H1 (cell line): ENCODE measurements around the gene MYL11. TPM values are rescaled to one million over a fixed set of nuclear protein-coding genes. Genes with fewer than 3 reads are reported as not detected.

Source experiments
- CTCF ChIA-PET: fragments of 300-600 bp; sonication (Branson Sonifier 250); formaldehyde crosslinking; loops from one replicate; lab custom pipeline; 2021; ENCODE audit not compliant: partially characterized antibody; lab: Charles Lee
- POLR2A ChIA-PET: fragments of 300-600 bp; sonication (Branson Sonifier 250); formaldehyde crosslinking; loops from one replicate; lab custom pipeline; 2021; ENCODE audit warnings: inconsistent platforms; ENCODE audit not compliant: partially characterized antibody; lab: Charles Lee
- DNase-seq, 2 experiments: peaks; one replicate each; pipeline versions ENCODE4 v3.0.0 to v3.0.0-alpha.2; 2010 to 2022; ENCODE audit warnings: low spot score in 2 of 2, low read depth in 1 of 2, mixed read lengths in 1 of 2
- FAIRE-seq: peaks from 2 replicates; lab custom pipeline; 2011; peaks lifted over from hg19 to GRCh38; lab: Jason Lieb, UNC
- H2AFZ ChIP-seq: 2 replicates; pipeline ENCODE4 v1.8.1; 2012; ENCODE audit warnings: low read length, inconsistent platforms
- H2AK5ac ChIP-seq: 2 replicates; pipeline ENCODE4 v1.6.1; 2013; ENCODE audit warnings: low read depth, low read length
- H2BK120ac ChIP-seq: replicated peaks from 2 replicates; pipeline ENCODE3; 2013; ENCODE audit warnings: low read depth, low read length, inconsistent platforms
- H2BK12ac ChIP-seq: 2 replicates; pipeline ENCODE4 v1.6.1; 2013; ENCODE audit warnings: low read depth, low read length
- H2BK15ac ChIP-seq: 2 replicates; pipeline ENCODE4 v1.6.1; 2013; ENCODE audit warnings: low read length
- H2BK20ac ChIP-seq: 2 replicates; pipeline ENCODE4 v1.6.1; 2013; ENCODE audit warnings: low read length
- H2BK5ac ChIP-seq: 2 replicates; pipeline ENCODE4 v1.6.1; 2013; ENCODE audit warnings: low read depth, low read length
- H3K14ac ChIP-seq: 2 replicates; pipeline ENCODE4 v1.6.1; 2013; ENCODE audit warnings: inconsistent platforms; ENCODE audit not compliant: insufficient read length
- H3K18ac ChIP-seq: 2 replicates; pipeline ENCODE4 v1.6.1; 2013; ENCODE audit warnings: low read length; ENCODE audit errors: extremely low read depth
- H3K23ac ChIP-seq: 2 replicates; pipeline ENCODE4 v1.6.1; 2013; ENCODE audit warnings: inconsistent platforms; ENCODE audit not compliant: insufficient read length
- H3K23me2 ChIP-seq: 2 replicates; pipeline ENCODE4 v1.6.1; 2013; ENCODE audit warnings: low read depth, low read length
- H3K27ac ChIP-seq: 2 replicates; pipeline ENCODE4 v1.6.1; 2011; ENCODE audit warnings: low read depth, low read length, inconsistent platforms
- H3K27me3 ChIP-seq, 4 experiments: replicated peaks in 1 of 4; 1 replicate in 1 of 4; 2 replicates in 3 of 4; pipeline versions ENCODE4 v1.6.1 to v1.8.1; 2011 to 2013; ENCODE audit warnings: low read length in 3 of 4, mild to moderate bottlenecking in 3 of 4, inconsistent platforms in 2 of 4, mixed read lengths in 2 of 4, moderate library complexity in 1 of 4; ENCODE audit not compliant: control insufficient read depth in 3 of 4, insufficient read depth in 3 of 4; ENCODE audit errors: extremely low read depth in 1 of 4
- H3K36me3 ChIP-seq, 4 experiments: 2 replicates each; pipeline versions ENCODE4 v1.6.1 to v1.8.1; 2011 to 2013; ENCODE audit warnings: mild to moderate bottlenecking in 4 of 4, low read length in 3 of 4, moderate library complexity in 2 of 4, control low read depth in 1 of 4, inconsistent platforms in 1 of 4; ENCODE audit not compliant: insufficient read depth in 4 of 4, control insufficient read depth in 2 of 4
- H3K4ac ChIP-seq: replicated peaks from 2 replicates; pipeline ENCODE3; 2013; ENCODE audit warnings: low read length, low read depth, mixed read lengths, inconsistent platforms; ENCODE audit not compliant: insufficient read length
- H3K4me1 ChIP-seq, 4 experiments: replicated peaks in 1 of 4; 1 replicate in 1 of 4; 2 replicates in 3 of 4; pipeline versions ENCODE4 v1.6.1 to v1.8.1; 2011 to 2013; ENCODE audit warnings: low read length in 3 of 4, inconsistent platforms in 2 of 4, mixed read lengths in 1 of 4; ENCODE audit not compliant: insufficient read depth in 4 of 4, control insufficient read depth in 3 of 4
- H3K4me2 ChIP-seq, 2 experiments: 2 replicates each; pipeline versions ENCODE4 v1.6.1 to v1.8.1; 2011 to 2013; ENCODE audit warnings: low read depth in 2 of 2, low read length in 2 of 2, control low read depth in 1 of 2, inconsistent platforms in 1 of 2, mild to moderate bottlenecking in 1 of 2; ENCODE audit not compliant: insufficient read depth in 1 of 2
- H3K4me3 ChIP-seq, 4 experiments: fragments of 200-600, 300-600 bp in 1 of 4; sonication (generic), shearing (Covaris generic), sonication (Bioruptor Twin) in 1 of 4; 2 replicates each; pipeline versions ENCODE4 v1.5.1 to v1.8.1; 2011 to 2016; ENCODE audit warnings: low read length in 4 of 4, low read depth in 3 of 4, control low read depth in 2 of 4, inconsistent platforms in 2 of 4, mild to moderate bottlenecking in 2 of 4, mixed read lengths in 1 of 4, moderate library complexity in 1 of 4; ENCODE audit not compliant: insufficient read depth in 2 of 4; ENCODE audit errors: extremely low read depth in 1 of 4
- H3K56ac ChIP-seq: replicated peaks from 2 replicates; pipeline ENCODE3; 2013; ENCODE audit warnings: low read depth, mild to moderate bottlenecking, mixed read lengths, low read length, inconsistent platforms; ENCODE audit not compliant: insufficient read length
- H3K79me1 ChIP-seq: 2 replicates; pipeline ENCODE4 v1.6.1; 2013; ENCODE audit warnings: low read depth, low read length, control low read depth
- H3K79me2 ChIP-seq, 2 experiments: 2 replicates each; pipeline versions ENCODE4 v1.6.1 to v1.8.1; 2012 to 2013; ENCODE audit warnings: low read length in 2 of 2, mild to moderate bottlenecking in 2 of 2, inconsistent platforms in 1 of 2; ENCODE audit not compliant: insufficient read depth in 2 of 2, control insufficient read depth in 1 of 2
- H3K9ac ChIP-seq, 4 experiments: replicated peaks in 1 of 4; 1 replicate in 1 of 4; 2 replicates in 3 of 4; pipeline versions ENCODE4 v1.6.1 to v1.8.1; 2011 to 2013; ENCODE audit warnings: low read depth in 3 of 4, low read length in 3 of 4, control low read depth in 2 of 4, mild to moderate bottlenecking in 2 of 4, moderate library complexity in 2 of 4, inconsistent platforms in 1 of 4; ENCODE audit errors: extremely low read depth in 1 of 4
- H3K9me3 ChIP-seq, 2 experiments: 2 replicates each; pipeline versions ENCODE4 v1.6.1 to v1.8.1; 2012 to 2013; ENCODE audit warnings: mild to moderate bottlenecking in 2 of 2, moderate library complexity in 2 of 2, control low read depth in 1 of 2, inconsistent platforms in 1 of 2, low read depth in 1 of 2, low read length in 1 of 2, mixed read lengths in 1 of 2; ENCODE audit not compliant: insufficient read depth in 2 of 2
- H4K20me1 ChIP-seq, 2 experiments: replicated peaks in 1 of 2; 2 replicates each; pipeline versions ENCODE3 to v1.8.1; 2011 to 2013; ENCODE audit warnings: inconsistent platforms in 2 of 2, low read length in 2 of 2, mild to moderate bottlenecking in 1 of 2; ENCODE audit not compliant: insufficient read depth in 2 of 2, control insufficient read depth in 1 of 2
- H4K5ac ChIP-seq: 2 replicates; pipeline ENCODE4 v1.6.1; 2013; ENCODE audit warnings: low read length, low read depth, mixed read lengths, inconsistent platforms; ENCODE audit not compliant: insufficient read length
- H4K8ac ChIP-seq: 2 replicates; pipeline ENCODE4 v1.8.0; 2013; ENCODE audit warnings: mild to moderate bottlenecking, moderate library complexity, low read length, inconsistent platforms; ENCODE audit not compliant: insufficient read depth; ENCODE audit errors: extremely low read depth
- H4K91ac ChIP-seq: replicated peaks from 2 replicates; pipeline ENCODE3; 2013; ENCODE audit warnings: low read length, mixed read lengths, inconsistent platforms; ENCODE audit not compliant: insufficient read length
- CHD2 ChIP-seq: IDR thresholded peaks from 2 replicates; pipeline ENCODE4 v1.6.1; 2012; ENCODE audit warnings: low read length, improper control_type of control experiment
- CTCF ChIP-seq, 3 experiments: IDR thresholded peaks; 1 replicate in 2 of 3; 2 replicates in 1 of 3; pipeline versions ENCODE4 v1.5.1 to v1.6.1; 2011; ENCODE audit warnings: low read length in 3 of 3, mild to moderate bottlenecking in 3 of 3, inconsistent platforms in 2 of 3, low read depth in 1 of 3, moderate library complexity in 1 of 3; ENCODE audit not compliant: insufficient read depth in 1 of 3; ENCODE audit errors: control extremely low read depth in 1 of 3
- RNF2 ChIP-seq: fragments of 200-900, 300-1000 bp; sonication (generic); IDR thresholded peaks from 2 replicates; pipeline ENCODE4 v1.7.1; 2016; ENCODE audit warnings: borderline replicate concordance, low read depth, mild to moderate bottlenecking, antibody characterized with exemption, low read length; ENCODE audit not compliant: poor library complexity, severe bottlenecking; ENCODE audit errors: missing control alignments
- SP1 ChIP-seq: IDR thresholded peaks from 2 replicates; pipeline ENCODE4 v1.6.1; 2011; ENCODE audit warnings: low read depth, low read length
- SP2 ChIP-seq: IDR thresholded peaks from 2 replicates; pipeline ENCODE4 v1.6.1; 2012; ENCODE audit warnings: mild to moderate bottlenecking, low read length, inconsistent platforms
- SRF ChIP-seq: IDR thresholded peaks from 2 replicates; pipeline ENCODE4 v1.6.1; 2011; ENCODE audit warnings: mild to moderate bottlenecking, low read depth, low read length, moderate library complexity
- TAF1 ChIP-seq: IDR thresholded peaks from 2 replicates; pipeline ENCODE4 v1.6.1; 2011; ENCODE audit warnings: mild to moderate bottlenecking, low read depth, low read length
- WGBS, 2 experiments: shearing (Covaris generic) in 1 of 2; methylation state at CpG; one replicate each; pipeline versions ENCODE4 v1.1.6 to v1.1.7; 2013 to 2015; ENCODE audit warnings: low lambda C conversion rate in 2 of 2, mixed read lengths in 2 of 2, inconsistent platforms in 1 of 2, low coverage in 1 of 2, missing lambda C conversion rate in 1 of 2; ENCODE audit not compliant: insufficient replicate concordance in 2 of 2, insufficient coverage in 1 of 2, insufficient read length in 1 of 2; ENCODE audit errors: extremely low coverage in 1 of 2, missing lambda C conversion rate in 1 of 2; 5-methylcytosine and 5-hydroxymethylcytosine counted together
- polyA plus RNA-seq, 7 experiments: library from polyadenylated mRNA; depleted of rRNA in 3 of 7; stranded (reverse) in 5 of 7; unstranded in 2 of 7; fragments of >200 nt in 5 of 7; fragments of 200-250 nt in 2 of 7; gene quantifications; 1 replicate in 5 of 7; 2 replicates in 1 of 7; 4 replicates in 1 of 7; pipeline versions ENCODE4 v1.2.1 to v1.2.3, GENCODE V29; 2011 to 2013; ENCODE audit warnings: missing spikeins in 2 of 7, mixed read lengths in 2 of 7
- total RNA-seq: library from RNA; stranded (reverse); fragmentation: NEBNext Ultra II Directional; extraction: Animal tissue kit (Norgen Biotek cat#: 25700); gene quantifications from 2 replicates; pipeline ENCODE4 v1.2.1, GENCODE V29; 2021

Gene MYL11
- total and polyA plus RNA-seq, 2 of the 8 experiments (the other 6 are each of a cell fraction or from before 2014, with no cell fraction given) = 1.2 to 1.4 TPM

DNA sequence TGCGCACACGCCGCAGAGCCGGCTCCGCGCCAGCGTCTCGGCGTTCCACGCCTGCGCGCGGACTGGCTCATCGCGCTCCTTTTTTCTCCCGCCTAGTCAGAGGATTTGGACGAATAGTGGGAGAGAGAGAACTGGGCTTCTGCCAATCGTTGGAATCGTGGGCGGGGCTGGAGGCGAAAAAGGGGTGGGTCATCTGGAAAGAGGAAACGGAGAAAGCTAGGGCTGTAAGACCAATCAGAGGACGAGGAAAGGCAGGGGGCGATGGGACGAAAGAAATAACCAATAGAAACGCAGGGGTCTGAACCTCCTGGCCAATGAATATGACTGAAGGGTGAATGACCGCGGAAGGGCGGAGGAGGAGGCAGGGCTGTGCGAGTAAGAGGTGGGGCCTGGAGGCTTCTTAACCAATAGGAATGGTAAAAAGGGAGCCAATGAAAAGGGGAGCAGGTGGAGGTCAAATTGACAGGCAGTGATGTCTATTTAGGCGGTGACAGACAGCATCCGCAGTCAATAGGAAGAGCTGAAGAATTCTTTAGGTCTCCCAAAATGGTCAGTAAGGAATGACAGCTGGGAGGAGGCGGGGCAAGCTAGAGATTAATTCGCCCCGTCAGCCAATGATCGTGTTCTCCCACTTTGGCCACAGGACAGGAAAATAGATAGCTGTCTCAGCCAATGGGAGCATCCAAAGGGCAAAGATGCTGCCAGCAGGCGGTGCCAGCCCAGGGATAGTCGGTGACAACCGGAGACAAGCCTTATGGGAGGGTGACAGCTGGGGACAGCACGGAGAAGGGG is 4.0 kb upstream of the MYL11 start, which contains the start of gene TBC1D10B:
TSS of gene TBC1D10B (minus strand) at position 39 of the 792 bp plus-strand sequence. CDS start 311 bp downstream, outside the sequence.
- Histone ChIP-seq H4K20me1 (peaks cover 1 to 16% of the 10 kb centered on the region in 2 experiments), H3K9me3 (no peaks in the 10 kb centered on the region), H3K4ac (no peak within 1 kb of the TSS), H4K5ac (no peak within 1 kb of the TSS), H2BK15ac (no peak within 1 kb of the TSS), H2BK120ac (no peak within 1 kb of the TSS), H3K79me2 (peaks cover 0 to 29% of the 10 kb centered on the region in 2 experiments; a peak in 2 of 4 replicates), H2AFZ (no peak within 1 kb of the TSS), H3K9ac (no peak within 1 kb of the TSS; a peak in 2 of 7 replicates), H3K27ac (no peak within 1 kb of the TSS), H3K4me1 (peaks cover 0 to 17% (median 11%) of the 10 kb centered on the region in 4 experiments; a peak in 6 of 7 replicates), H3K79me1 (peaks cover 8% of the 10 kb centered on the region), H3K56ac (no peak within 1 kb of the TSS), H3K4me2 (peak within 1 kb of the TSS; percentile 83 to 87), H3K18ac (no peak within 1 kb of the TSS; the same call in 1 of the 2 replicates), H4K8ac (peak within 1 kb of the TSS; percentile 1; the same call in 1 of the 2 replicates), H4K91ac (no peak within 1 kb of the TSS), H3K27me3 (no peaks in the 10 kb centered on the region), H3K23me2 (peaks cover 10% of the 10 kb centered on the region; the same call in 1 of the 2 replicates), H3K4me3 (peak within 1 kb of the TSS; percentile 43 to 81 (median 52)), H2BK20ac (no peak within 1 kb of the TSS), H2BK12ac (no peak within 1 kb of the TSS), H3K14ac (no peak within 1 kb of the TSS), H3K23ac (no peak within 1 kb of the TSS), H3K36me3 (no peaks in the 10 kb centered on the region), H2AK5ac (no peak within 1 kb of the TSS), H2BK5ac (no peak within 1 kb of the TSS)
- 1% methylated on average over 31 of the region's 40 CpGs; no CpG with 5 or more reads in 1 of the 2 experiments for WGBS, 2 experiments
- DNase-seq = peak; percentile 97 to 100
- ChIA-PET CTCF (interaction anchor here (0.6 to 2.3 kb wide), 18 partner anchors 9 to 256 kb away, joined by 3 to 12 read pairs (median 4); partner anchors contain the start of genes CD2BP2, DCTPP1, SEPTIN1 and ZNF48), POLR2A (interaction anchor here (0.9 to 6.9 kb wide), 10 partner anchors 12 to 50 kb away, joined by 3 to 79 read pairs (median 4); partner anchors contain the start of genes CD2BP2, SEPTIN1, ZNF48 and ZNF771)
- FAIRE-seq = peak; percentile 99
- peak; percentile 98 for TF ChIP-seq SP1
- peak; percentile 72 for TF ChIP-seq SP2
- TF ChIP-seq RNF2 = no peak
- TF ChIP-seq CHD2 = peak; percentile 89
- TF ChIP-seq TAF1 = 0 out of 2 replicates have a peak, but pooled peaks have one; percentile 38
- peak in 2 of 3 experiments; percentile 25 to 31; a peak in 2 of 4 replicates for TF ChIP-seq CTCF (IDR thresholded peaks at IDR 0.05; ENCODE audit: control extremely low read depth in 1 of 3, insufficient read depth in 1 of 3, low read depth in 1 of 3, low read length in 3 of 3)
- peak; percentile 76 for TF ChIP-seq SRF
